Loucy (cell line): ENCODE data around the gene C15orf39.

Source experiments
- EZH2phosphoT487 ChIP-seq: fragments of 200-600 bp; IDR thresholded peaks from 2 replicates; pipeline ENCODE4 v1.6.1; 2018; ENCODE audit warnings: antibody characterized with exemption, mild to moderate bottlenecking, moderate library complexity, borderline replicate concordance
- TF ChIP-seq, protein P1 (sequence below): fragments of 200-600 bp; sonication (generic); conservative IDR thresholded peaks from 2 replicates; pipeline ENCODE4 v1.5.1; 2014; ENCODE audit warnings: mild to moderate bottlenecking, antibody characterized with exemption, low read length

GRCh38 chr15:75227663-75228280, 26.1 kb downstream of the C15orf39 start:
- TF ChIP-seq, protein P1, sequence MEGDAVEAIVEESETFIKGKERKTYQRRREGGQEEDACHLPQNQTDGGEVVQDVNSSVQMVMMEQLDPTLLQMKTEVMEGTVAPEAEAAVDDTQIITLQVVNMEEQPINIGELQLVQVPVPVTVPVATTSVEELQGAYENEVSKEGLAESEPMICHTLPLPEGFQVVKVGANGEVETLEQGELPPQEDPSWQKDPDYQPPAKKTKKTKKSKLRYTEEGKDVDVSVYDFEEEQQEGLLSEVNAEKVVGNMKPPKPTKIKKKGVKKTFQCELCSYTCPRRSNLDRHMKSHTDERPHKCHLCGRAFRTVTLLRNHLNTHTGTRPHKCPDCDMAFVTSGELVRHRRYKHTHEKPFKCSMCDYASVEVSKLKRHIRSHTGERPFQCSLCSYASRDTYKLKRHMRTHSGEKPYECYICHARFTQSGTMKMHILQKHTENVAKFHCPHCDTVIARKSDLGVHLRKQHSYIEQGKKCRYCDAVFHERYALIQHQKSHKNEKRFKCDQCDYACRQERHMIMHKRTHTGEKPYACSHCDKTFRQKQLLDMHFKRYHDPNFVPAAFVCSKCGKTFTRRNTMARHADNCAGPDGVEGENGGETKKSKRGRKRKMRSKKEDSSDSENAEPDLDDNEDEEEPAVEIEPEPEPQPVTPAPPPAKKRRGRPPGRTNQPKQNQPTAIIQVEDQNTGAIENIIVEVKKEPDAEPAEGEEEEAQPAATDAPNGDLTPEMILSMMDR, result no peak
- TF ChIP-seq EZH2phosphoT487, result no peak
